Caco-2 (cell line): ENCODE measurements around the gene FGF11. TPM values are rescaled to one million over a fixed set of nuclear protein-coding genes. Genes with fewer than 3 reads are reported as not detected.

Source experiments
- BruUV-seq: library from RNA; stranded (reverse); fragments of 400-500 nt; replicated peaks from 2 replicates; lab custom pipeline; 2021; lab: Mats Ljungman, UMichigan
- CTCF ChIA-PET: fragments of 300-600 bp; sonication (Branson Sonifier 250); formaldehyde crosslinking; loops from one replicate; lab custom pipeline; 2022; ENCODE audit warnings: antibody characterized with exemption; lab: Charles Lee
- POLR2A ChIA-PET: fragments of 300-600 bp; sonication (Branson Sonifier 250); formaldehyde crosslinking; loops from one replicate; lab custom pipeline; 2022; ENCODE audit warnings: antibody characterized with exemption; lab: Charles Lee
- DNase-seq, 2 experiments: peaks; one replicate each; pipeline versions ENCODE4 v3.0.0 to v3.0.0-alpha.2; 2020 to 2022
- H3K27me3 ChIP-seq: replicated peaks from 2 replicates; pipeline ENCODE4 v1.6.0; 2011; ENCODE audit warnings: low read length; ENCODE audit not compliant: control insufficient read depth, insufficient read depth
- H3K36me3 ChIP-seq: 2 replicates; pipeline ENCODE4 v1.5.1; 2011; ENCODE audit warnings: low read length; ENCODE audit not compliant: control insufficient read depth, insufficient read depth
- H3K4me1 ChIP-seq: fragments of 250-450 bp; sonication (Bioruptor Pico); 2 replicates; pipeline ENCODE4 v1.5.1; 2020; ENCODE audit warnings: mild to moderate bottlenecking
- H3K4me3 ChIP-seq: 2 replicates; pipeline ENCODE4 v1.5.1; 2011; ENCODE audit warnings: low read depth, mild to moderate bottlenecking, control low read depth, low read length
- H3K9me3 ChIP-seq: fragments of 250-450 bp; sonication (Bioruptor Pico); 2 replicates; pipeline ENCODE4 v1.5.1; 2020; ENCODE audit warnings: mild to moderate bottlenecking, moderate library complexity
- H3K27ac Mint-ChIP-seq: one replicate; pipeline ENCODE4 v1.8.0; 2022; ENCODE audit warnings: mixed read lengths; ENCODE audit not compliant: unreplicated experiment
- H3K27me3 Mint-ChIP-seq: one replicate; pipeline ENCODE4 v1.8.0; 2022; ENCODE audit warnings: mixed read lengths; ENCODE audit not compliant: insufficient read depth, unreplicated experiment
- H3K36me3 Mint-ChIP-seq: one replicate; pipeline ENCODE4 v1.8.0; 2022; ENCODE audit warnings: mild to moderate bottlenecking, mixed read lengths; ENCODE audit not compliant: insufficient read depth, unreplicated experiment
- H3K4me1 Mint-ChIP-seq: one replicate; pipeline ENCODE4 v1.8.0; 2022; ENCODE audit warnings: low read depth, mixed read lengths; ENCODE audit not compliant: unreplicated experiment
- H3K4me3 Mint-ChIP-seq: one replicate; pipeline ENCODE4 v1.8.0; 2022; ENCODE audit warnings: mild to moderate bottlenecking, moderate library complexity, mixed read lengths; ENCODE audit not compliant: unreplicated experiment
- H3K9me3 Mint-ChIP-seq: one replicate; pipeline ENCODE4 v1.8.0; 2022; ENCODE audit warnings: mixed read lengths; ENCODE audit not compliant: unreplicated experiment
- CTCF ChIP-seq, 2 experiments: fragments of 200-600 bp in 1 of 2; IDR thresholded peaks; 1 replicate in 1 of 2; 2 replicates in 1 of 2; pipeline versions ENCODE4 v1.5.1 to v1.8.0; 2011 to 2022; ENCODE audit warnings: antibody characterized with exemption in 1 of 2, control low read depth in 1 of 2, inconsistent platforms in 1 of 2, low read depth in 1 of 2, low read length in 1 of 2, mild to moderate bottlenecking in 1 of 2, moderate library complexity in 1 of 2; ENCODE audit not compliant: insufficient read depth in 1 of 2, severe bottlenecking in 1 of 2, unreplicated experiment in 1 of 2
- intact Hi-C: fragments of 100-400 bp; cut with micrococcal nuclease; formaldehyde crosslinking; loops from one replicate; pipeline ENCODE4 v1.10.0; 2022; ENCODE audit not compliant: unreplicated experiment
- total RNA-seq: library from RNA; stranded (reverse); gene quantifications from 2 replicates; pipeline ENCODE4 v1.2.3, GENCODE V29; 2022

Gene FGF11
- total RNA-seq, 1 experiment from 2014 or later: 0.91 TPM

GRCh38 chr17:7436556-7437368 lies 2.5 kb upstream of the FGF11 start:
- H3K4me1 Mint-ChIP-seq: peaks cover 6% of the 10 kb centered on the region
- Histone ChIP-seq H3K27me3 (no peaks in the 10 kb centered on the region), H3K4me3 (peak overlapping the region; percentile 55), H3K9me3 (no peaks in the 10 kb centered on the region), H3K4me1 (no peaks in the 10 kb centered on the region), H3K36me3 (no peaks in the 10 kb centered on the region)
- H3K36me3 Mint-ChIP-seq: peaks cover 23% of the 10 kb centered on the region
- peak; percentile 74 to 86 for DNase-seq
- no peaks in the 10 kb centered on the region for H3K9me3 Mint-ChIP-seq
- H3K27me3 Mint-ChIP-seq: no peaks in the 10 kb centered on the region
- no TSS peak for BruUV-seq
- ChIA-PET POLR2A (interaction anchor here (0.5 to 2.9 kb wide), 5 partner anchors 28 to 47 kb away, joined by 3 to 38 read pairs (median 4); partner anchors contain the start of genes POLR2A, TMEM256 and ZBTB4), CTCF (interaction anchor here (0.6 to 2.9 kb wide), 12 partner anchors 15 to 124 kb away, joined by 3 to 21 read pairs (median 3); partner anchors contain the start of genes TMEM256, TNFSF13 and ZBTB4)
- H3K27ac Mint-ChIP-seq: peak overlapping the region; percentile 95
- peak; percentile 45 to 48 for TF ChIP-seq CTCF (IDR thresholded peaks at IDR 0.05; ENCODE audit: insufficient read depth in 1 of 2, low read depth in 1 of 2, low read length in 1 of 2, severe bottlenecking in 1 of 2, unreplicated experiment in 1 of 2)
- H3K4me3 Mint-ChIP-seq: peak overlapping the region; percentile 81
- intact Hi-C loops: loop anchor here (1.0 to 5.0 kb wide), 3 partner anchors 47 to 251 kb away; partner anchors contain the start of genes TMEM95, TP53 and WRAP53

- Histone ChIP-seq H3K4me3 (peak overlapping the region; percentile 28), H3K27me3 (no peaks in the 10 kb centered on the region), H3K4me1 (no peaks in the 10 kb centered on the region), H3K9me3 (no peaks in the 10 kb centered on the region), H3K36me3 (no peaks in the 10 kb centered on the region)
- Mint-ChIP-seq H3K4me3 (peak overlapping the region; percentile 81), H3K27ac (peak overlapping the region; percentile 95), H3K9me3 (no peaks in the 10 kb centered on the region), H3K36me3 (peaks cover 23% of the 10 kb centered on the region), H3K4me1 (peaks cover 6% of the 10 kb centered on the region), H3K27me3 (no peaks in the 10 kb centered on the region)
- intact Hi-C loops: loop anchor here (1.0 to 5.0 kb wide), 3 partner anchors 46 to 250 kb away; partner anchors contain the start of genes TMEM95, TP53 and WRAP53
- no TSS peak for BruUV-seq
- TF ChIP-seq CTCF (IDR thresholded peaks at IDR 0.05; ENCODE audit: insufficient read depth in 1 of 2, low read depth in 1 of 2, low read length in 1 of 2, severe bottlenecking in 1 of 2, unreplicated experiment in 1 of 2): no peak
- no peak for DNase-seq
- ChIA-PET POLR2A (interaction anchor here (0.5 to 2.9 kb wide), 3 partner anchors 27 to 47 kb away, joined by 3 to 38 read pairs (median 4); partner anchors contain the start of genes POLR2A and TMEM256), CTCF (interaction anchor here (0.6 to 2.9 kb wide), 10 partner anchors 18 to 123 kb away, joined by 3 to 21 read pairs (median 4); partner anchors contain the start of genes TMEM256, TNFSF13 and ZBTB4)
Measured at GRCh38 chr17:7437369-7437863, 1.9 kb upstream of the FGF11 start.
